GM18907 (cell line): Measurements from ENCODE around the gene PLCL2.
A peak's percentile ranks its signal among the peaks of the same experiment; 100 is the strongest.

Experiments used
- ATAC-seq: cut with Tn5 transposase; IDR thresholded peaks from one replicate; pipeline ENCODE4 v1.9.1; 2021; ENCODE audit warnings: mild to moderate bottlenecking, moderate library complexity; ENCODE audit not compliant: unreplicated experiment

Gene PLCL2

DNA sequence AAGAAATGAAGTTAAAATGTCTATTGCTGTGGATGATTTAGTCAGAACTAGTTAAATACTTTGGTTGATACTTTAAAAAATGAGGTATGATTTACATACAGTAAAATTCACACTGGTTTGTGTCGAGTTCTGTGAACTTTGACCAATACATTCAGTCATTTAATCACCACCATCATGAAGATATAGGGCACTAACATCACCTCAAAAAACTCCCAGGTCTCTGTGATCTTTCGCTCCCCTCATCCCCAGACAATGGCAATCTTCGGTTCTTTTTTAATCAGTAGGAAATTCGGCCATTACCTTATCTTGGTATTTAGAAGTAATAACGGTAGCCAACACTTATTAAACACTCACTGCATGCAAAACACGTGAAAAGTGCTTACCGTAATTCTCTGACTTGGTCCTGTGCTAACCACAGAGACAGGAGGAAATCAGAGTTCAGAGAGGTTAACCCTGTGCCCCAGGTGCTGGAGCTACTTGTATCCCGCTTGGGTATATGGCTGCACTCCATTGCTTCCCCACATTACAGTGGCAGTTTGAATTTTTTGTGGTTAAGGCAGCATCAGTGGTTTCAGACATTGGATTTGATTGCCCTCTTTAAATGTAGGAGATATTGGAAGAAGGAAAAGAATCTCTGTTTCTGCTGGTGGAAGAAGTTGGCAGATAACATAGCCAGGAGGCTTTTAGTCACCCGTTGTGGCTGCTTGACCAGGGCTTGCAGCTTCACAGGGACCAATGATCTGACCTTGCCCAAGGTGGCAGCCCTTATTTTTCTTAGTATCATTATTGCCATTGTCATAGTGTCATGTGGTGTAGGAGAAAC lies 4.2 kb downstream of the PLCL2 start:
- ATAC-seq: peak; percentile 51

DNA sequence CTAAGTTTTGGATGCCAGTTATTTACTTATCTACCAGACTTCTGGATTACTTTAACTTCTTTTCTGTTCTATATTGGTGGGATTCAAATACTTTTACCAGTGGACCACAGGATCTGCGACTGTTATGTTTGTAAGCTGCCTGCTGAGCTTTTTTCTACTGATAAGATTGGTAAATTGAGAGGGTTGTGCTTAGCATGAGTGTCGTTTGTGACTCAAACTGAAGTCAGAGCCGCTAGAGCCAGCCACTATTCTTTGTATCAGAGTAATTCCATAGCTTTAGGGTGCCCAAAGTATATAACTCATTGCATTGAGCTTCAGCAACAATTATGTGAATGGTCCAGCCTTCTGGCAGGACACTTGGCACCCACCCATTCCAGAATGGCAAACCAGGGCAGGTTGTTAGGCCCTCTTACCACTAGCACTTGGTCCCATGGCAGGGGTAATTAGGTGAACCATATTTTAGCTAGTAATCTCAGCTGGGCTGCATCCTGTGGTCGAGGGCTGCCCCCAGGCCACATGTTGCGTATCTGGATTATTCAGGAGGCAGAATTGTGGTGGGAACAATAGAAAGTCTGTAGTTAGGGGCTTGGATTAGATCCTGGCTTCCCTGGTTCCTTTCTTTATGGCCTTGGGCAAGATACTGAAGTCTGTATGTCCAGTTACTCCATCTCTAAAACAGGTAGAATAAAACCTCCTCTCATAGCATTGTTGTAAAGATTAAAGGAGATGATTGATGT lies 6.0 kb downstream of the PLCL2 start:
- ATAC-seq: no peak

DNA sequence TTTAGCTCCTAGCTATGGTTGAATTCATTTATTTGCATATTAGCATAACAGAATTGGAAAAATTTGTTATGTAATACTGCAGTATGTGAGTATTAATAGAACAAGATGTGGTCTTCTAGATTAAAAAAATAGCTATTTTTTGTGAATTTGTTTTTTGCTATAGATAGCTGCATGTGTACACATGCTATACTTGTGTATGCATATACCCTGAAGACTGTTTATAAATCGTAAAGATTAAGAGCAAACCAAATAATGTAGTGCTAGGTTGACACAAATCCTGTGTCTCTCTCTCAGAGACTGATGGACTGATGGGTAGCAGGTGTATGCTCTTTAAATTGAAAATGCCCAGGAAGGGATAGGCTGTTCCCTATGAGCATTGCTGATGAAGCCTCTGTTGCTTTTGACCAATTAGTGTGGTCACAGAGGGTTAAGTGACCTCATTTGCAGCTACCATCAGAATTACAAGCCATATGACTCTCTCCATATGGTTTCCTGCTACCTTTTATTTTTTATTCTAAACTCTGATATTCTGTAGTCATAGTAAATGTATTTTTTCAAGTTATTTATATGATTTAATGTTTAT lies 9.0 kb downstream of the PLCL2 start:
- ATAC-seq: no peak

DNA sequence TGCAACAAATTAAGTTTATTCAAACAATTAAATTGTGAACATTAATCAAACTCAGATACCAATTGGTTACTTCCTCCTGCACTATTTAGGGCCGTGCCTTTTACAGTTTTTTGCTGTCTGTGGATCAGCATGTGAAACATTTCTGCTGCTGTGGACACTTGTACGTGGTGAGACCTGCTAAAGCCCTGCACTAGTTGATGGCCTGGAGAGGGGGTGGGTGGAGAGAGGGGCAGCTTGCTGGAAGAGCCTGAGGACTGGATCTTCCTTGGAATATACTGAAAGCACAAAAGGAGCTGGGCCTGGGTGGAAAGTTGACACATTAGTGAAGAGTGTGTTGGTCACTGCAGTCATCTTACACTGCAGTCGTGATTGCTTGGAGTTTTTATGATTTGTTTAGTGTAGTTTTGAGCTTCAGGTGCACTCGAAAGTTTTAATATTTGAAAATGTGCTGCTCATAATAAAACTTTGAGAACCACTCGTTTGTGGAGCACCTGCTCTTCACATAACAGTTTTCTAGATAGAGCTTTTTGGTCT lies 11.4 kb downstream of the PLCL2 start:
- ATAC-seq: no peak

DNA sequence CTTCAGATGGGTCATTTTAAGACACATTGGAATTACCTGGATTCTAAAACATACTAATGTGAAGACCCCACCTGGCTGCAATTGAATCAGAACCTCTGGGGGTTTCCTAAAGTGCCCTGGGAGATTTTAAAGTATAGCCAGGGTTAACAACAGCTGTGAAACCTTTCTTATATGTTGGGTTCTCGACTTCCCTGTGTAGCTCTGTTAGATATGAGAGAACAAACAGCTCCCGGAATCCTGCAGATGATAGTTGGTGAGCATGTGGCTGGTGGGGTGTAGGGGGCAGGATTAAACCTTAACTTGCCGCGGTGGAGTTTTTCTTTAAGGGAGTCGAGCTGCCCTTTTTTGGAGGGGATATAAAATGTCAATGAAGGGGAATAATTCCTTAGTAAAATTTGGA lies 12.1 kb downstream of the PLCL2 start:
- no peak for ATAC-seq

DNA sequence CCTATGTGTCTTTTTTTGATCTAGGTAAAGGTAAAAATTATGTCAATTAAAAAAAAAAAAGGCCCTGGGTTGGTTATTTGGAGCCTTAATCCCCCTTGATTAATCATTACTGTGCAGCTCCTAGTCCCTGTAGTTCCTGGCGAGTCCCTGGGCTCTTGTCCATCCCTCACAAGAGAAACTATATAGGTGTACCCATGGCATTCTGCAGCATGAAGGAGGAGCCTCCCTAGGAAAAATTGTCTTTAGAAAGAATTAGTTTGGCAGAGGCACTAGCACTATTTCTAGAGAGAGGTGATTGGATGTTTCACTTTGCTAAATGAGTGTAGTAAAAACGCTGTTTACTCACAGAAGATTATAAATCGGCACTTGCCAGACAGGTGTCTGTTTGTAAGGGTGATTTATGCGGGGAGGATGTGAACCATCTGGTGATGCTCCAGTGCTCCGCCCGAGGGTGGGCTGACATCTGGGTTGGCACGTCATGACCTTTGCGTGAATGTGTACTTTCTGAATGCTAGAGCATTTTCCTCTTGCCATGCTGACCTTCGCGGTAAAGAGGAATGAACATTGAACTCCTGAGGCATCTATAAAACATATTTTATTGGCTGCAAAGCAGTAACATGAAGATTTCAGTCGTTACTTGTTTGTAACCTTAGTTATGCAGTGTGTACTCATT lies 12.6 kb downstream of the PLCL2 start:
- peak; percentile 82 for ATAC-seq

DNA sequence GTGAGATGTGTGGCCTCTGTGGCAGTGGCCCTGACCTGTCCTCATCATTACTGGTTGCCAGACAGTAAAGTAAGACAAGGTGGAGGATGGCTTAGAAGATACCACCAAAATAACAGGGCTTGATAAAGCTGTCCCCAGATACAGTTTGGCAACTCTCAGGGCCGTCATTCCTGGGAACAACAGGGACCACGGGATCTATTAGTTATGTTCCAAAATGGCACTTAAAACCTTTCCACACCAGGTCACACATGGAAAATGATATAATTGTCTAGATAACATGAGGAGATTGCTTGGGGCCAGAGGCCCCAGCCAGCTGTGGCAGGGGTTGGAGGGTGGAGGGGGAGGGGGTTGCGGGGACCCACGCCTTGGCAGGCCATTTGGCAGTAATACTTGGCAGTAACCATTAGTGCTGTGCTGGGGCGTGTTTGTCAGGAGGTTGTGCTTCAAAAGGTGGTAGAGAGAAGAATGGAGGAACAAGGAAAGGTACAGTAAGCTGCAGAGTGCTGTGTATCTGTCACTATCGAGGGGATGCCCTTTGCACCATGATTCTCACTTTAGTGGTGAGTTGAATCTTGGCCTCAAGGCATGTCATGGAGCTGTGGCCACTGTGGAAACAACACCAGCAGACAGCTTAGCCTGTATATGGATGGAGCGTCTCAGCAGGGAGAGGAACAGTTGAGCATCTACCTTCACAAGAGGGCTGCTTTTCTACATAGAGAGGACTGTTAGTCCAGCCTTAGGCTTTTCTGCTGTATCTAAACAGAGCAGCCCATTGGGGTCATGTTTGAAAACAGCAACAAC lies 14.0 kb downstream of the PLCL2 start:
- no peak for ATAC-seq

DNA sequence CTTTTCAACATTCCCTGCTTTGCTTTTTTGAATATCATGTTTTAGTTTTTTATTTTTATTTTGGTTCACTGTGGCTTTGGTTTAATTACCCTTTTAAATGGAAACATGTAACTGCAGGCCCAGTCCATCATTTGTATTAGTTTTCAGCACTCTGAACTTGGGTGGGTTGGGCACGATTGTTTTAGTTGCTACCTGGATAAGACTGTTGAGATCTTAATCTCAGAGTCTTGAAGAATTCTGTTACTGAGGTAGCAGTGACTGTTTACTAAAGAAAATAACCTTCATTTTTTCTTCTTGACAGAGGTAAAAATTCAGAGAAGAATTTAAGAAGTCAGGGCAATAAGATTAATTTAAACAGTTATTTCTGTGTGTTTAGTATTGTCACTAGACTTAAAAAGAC lies 15.2 kb downstream of the PLCL2 start:
- no peak for ATAC-seq

DNA sequence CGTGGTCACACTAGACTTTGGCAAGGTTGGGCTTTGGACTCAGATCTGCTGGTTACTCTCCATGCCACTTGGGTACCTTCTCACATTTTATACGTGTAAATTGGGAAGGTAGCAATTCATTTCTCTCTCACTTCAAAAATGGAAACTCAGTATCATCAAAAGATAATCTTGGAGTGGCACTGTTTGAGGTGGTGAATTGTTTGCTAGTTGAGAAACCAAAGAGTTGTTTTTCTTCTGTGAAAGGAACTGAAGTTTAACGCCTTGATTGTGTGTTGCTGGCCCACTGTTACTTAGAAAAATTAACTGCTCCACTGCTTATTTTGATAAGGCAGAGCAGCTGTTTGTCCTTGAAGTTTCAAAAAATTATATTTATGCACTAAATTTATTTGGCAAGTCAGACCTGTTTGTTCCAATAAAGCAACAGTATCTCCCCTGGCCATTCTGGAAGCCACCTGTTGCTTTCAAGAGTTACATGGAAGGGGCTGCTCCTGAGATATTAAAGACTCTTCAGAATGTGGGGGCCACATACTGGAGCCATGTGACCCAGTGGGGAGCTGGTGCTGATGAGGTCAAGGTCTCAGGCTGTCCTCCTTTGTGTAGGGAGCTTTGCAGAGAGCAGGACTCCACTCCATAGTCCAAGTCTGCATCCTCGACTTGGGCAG lies 16.2 kb downstream of the PLCL2 start:
- ATAC-seq: no peak

DNA sequence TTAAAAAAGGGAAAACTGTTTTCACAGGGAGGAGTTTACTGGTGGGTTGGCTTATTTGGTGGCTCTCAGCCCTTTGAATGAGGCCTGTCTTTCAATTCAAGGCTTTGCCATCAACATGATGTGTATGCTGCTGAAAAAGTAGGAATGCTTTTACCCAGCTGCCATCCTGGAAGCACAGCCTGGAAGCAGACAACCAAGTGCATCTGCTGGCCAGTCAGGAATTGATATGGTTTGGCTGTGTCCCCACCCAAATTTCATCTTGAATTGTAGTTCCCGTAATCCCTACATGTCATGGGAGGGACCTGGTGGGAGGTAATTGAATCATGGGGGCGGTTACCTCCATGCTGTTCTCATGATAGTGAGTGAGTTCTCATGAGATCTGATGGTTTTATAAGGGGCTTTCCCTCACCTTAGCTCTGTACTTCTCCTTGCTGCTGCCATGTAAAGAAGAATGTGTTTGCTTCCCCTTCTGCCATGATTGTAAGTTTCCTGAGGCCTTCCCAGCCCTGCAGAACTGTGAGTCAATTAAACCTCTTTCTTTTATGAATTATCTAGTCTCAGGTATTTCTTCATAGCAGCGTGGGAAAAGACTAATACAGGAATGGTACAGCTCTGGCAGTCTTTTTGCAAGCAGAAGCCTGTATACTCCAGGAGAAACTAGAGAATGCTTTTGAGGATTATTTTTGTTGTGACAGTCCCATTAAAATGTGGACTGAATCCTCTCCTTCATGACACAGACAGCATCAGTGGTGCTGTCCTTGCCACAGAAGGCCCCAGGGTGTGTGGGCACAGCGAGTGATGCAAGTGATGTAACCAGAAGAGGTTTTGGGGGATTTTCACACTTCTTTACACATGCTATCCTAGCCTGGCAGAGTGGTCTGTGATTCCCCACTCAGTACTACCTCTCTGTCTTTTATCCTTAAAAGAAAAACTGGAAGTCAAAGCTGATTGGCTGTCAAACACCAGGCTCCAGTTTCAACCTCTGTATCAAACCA lies 20.0 kb downstream of the PLCL2 start:
- peak; percentile 40 for ATAC-seq

DNA sequence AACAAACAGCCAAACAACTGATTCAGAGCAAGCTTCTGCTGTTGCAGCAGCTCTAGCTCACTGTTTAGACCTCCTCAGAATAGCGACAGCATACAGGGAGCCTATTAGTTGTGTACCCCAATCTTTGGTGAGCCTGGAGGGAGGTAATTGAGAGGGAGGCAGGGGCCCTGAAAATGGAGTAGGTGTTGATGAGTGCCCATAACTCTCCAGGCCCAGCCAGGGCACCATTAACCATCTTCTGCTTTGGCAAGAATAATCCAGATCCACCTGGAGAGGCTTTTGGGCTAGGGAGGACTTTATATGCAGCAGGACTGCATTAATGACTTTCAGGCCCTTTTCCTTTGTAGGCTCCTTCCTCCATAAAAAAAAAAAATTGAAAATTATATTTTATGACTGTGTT lies 20.9 kb downstream of the PLCL2 start:
- no peak for ATAC-seq

DNA sequence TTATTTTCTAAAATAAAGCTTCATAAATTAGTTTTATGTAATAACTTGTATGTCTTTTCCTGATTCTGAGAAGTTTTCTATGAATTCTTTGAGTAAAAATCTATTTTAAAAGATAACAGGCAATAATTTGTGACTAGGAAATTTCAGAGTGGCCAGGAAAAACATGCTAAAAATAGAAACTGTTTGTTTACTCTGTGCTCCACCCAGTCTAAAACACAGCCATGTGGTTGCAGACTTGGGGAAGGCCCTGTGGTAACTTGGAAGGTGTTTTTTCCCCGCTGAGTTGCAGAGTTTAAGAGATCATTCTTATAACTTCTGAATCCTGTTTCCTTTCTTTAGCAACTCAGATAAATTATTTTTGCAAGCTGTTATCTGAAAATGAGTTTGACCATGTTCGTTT lies 21.9 kb downstream of the PLCL2 start:
- peak; percentile 44 for ATAC-seq

DNA sequence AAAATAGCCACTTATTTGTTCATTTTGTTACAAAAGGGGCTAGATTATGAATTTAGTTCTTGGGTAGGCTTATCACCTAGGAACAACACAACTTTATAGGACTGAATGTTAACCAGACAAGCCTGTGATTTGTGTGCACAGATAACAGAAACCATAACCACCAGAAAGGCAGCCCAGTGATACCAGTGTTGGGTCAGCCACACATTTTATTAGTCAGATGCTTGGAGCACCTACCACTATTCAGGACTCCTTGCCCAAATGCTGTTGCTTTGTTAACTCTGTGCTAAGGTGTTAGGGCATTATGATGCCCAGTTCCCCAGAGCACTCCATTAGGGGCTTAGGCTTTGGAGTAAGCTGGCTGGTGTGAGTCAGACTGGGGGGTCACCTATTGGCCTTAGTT lies 22.5 kb downstream of the PLCL2 start:
- peak; percentile 47 for ATAC-seq

DNA sequence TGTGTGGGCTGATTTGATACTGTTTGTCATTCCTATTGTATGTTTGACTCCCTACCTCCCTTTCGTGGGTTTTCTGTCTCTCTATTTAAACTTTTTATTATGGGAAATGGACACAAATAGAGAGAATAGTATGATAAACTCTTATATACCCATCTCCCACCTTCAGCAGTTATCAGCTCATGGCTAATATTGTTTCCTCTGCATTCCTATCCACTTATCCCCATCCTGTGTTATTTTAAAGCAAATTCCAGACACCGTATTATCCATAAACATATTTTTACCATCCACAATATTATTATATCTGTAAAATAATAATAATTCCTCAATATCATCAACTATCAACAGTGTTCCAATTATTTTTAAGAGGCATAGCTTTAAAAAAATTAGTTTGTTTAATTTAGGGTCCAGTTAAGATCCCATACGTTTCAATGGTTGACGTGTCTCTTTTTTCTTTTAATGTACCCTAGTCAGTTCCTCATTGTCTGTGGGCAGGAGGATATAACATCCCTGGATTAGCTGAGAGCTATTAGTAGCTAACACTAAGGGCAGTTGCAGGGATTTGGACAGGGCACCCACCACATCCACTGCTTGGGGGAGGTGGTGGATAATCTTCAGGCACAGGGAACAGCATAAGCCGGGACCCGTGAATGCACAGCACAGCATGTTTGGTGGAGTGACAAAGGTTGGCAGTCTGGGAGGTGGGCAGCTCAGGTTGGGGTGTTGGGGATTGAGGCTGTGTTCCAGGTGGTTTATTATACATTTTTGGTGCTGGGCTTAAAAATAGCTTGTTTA lies 23.5 kb downstream of the PLCL2 start:
- no peak for ATAC-seq

DNA sequence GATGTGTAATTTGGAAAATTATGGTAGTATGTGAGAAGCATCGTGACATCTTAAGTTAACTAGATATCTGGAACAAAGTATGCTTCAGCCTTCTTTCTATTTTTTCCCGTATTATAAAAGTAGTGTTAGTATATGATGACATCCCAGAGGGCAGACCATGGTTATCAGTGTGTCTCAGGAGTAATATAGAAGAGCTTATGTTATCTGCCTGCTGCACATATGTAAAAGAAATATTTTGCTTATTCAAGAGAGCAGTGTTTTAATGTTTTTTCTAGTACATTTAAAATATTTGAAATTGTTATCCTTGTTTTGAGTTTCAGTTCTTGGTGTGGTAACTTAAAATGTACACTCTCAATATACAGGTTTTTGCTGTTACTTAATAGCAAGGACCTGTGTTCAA lies 24.1 kb downstream of the PLCL2 start:
- no peak for ATAC-seq

DNA sequence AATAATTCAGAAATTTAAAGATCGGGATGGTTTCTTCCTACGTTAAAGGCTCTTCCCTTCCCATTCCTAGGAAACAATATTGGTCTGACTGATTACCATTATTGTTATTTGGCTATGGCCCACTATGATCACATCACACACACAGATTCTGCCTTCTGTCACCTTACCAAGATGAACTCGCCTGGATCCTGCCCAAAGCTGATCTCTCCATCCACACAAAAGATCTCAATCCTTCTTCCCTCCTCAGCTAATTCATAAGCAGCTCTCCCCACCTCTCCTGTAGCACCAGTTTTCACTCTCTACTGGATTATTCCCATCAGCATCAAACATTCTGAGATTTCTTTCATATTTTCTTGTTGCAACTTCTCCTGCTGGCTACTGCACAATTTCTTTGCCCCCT lies 25.0 kb downstream of the PLCL2 start:
- no peak for ATAC-seq

DNA sequence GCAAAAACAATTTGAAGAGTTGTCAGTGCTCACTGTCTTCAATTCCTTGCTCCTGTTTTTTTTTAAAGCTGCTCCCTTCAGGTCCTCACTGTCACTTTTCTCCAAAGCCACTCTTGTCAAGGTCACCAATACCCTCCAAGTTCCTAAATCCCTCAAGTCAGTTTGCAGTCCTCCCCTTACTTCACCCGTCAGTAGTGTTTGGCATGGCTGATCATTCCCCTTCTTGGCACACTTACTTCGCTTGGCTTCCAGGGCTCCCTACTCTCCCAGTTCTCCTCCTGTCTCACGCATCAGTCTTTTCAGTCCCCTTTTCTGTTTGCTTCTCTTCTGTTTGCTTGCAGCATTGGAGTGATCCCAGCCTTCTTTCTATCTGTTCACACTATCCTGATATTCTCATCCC lies 25.5 kb downstream of the PLCL2 start:
- ATAC-seq: no peak

DNA sequence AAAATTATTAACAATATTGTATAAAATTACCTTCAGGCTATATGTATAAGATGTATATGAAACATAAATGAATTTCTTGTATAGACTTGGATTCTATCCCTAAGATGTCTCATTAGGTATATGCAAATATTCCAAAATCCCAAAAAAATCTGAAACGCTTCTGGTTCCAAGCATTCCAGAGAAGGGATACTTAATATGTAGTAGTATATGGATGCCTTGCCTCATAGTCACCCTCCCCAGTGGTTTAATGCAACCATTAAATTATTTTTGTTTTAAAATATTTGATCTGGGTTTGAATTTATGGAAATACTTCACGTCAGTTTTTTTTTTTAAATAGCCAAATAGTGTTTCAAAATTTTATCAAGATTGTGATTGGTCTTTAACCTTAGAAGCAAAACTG lies 27.2 kb downstream of the PLCL2 start:
- ATAC-seq: no peak
